PC-3 (cell line): Measurements from ENCODE around the gene MDH2. TPM values are rescaled to one million over a fixed set of nuclear protein-coding genes. Genes with fewer than 3 reads are reported as not detected.
"Not testable (repeated sequence)": the region's sequence is repeated elsewhere in the genome, so short reads cannot be mapped to it uniquely, and the experiment has no call there.

ENCODE experiments used
- ATAC-seq: fragments of 200-7000 bp; cut with Tn5 transposase; 2 replicates; pipeline ENCODE4 v1.9.1; 2020; ENCODE audit warnings: mild to moderate bottlenecking, moderate library complexity
- BruUV-seq: library from RNA; stranded (reverse); fragments of 400-500 nt; replicated peaks from 2 replicates; lab custom pipeline; 2021; lab: Mats Ljungman, UMichigan
- CTCF ChIA-PET: fragments of 300-600 bp; sonication (Branson Sonifier 250); formaldehyde crosslinking; loops from one replicate; lab custom pipeline; 2022; ENCODE audit warnings: antibody characterized with exemption; lab: Charles Lee
- POLR2A ChIA-PET: fragments of 300-600 bp; sonication (Branson Sonifier 250); formaldehyde crosslinking; loops from one replicate; lab custom pipeline; 2022; ENCODE audit warnings: antibody characterized with exemption; ENCODE audit not compliant: unreplicated experiment; lab: Charles Lee
- DNase-seq: peaks from one replicate; pipeline ENCODE4 v3.0.0-alpha.2; 2015
- H2AFZ ChIP-seq: fragments of 300-600 bp; sonication (generic); 2 replicates; pipeline ENCODE4 v1.6.0; 2016; ENCODE audit warnings: antibody characterized with exemption, low read length
- H3F3A ChIP-seq: fragments of 300-600 bp; sonication (generic); one replicate; pipeline ENCODE4 v1.6.0; 2017; ENCODE audit warnings: antibody characterized with exemption, low read length, control low read depth, mild to moderate bottlenecking; ENCODE audit not compliant: unreplicated experiment
- H3K27ac ChIP-seq: fragments of 300-600 bp; sonication (generic); 2 replicates; pipeline ENCODE4 v1.5.1; 2016; ENCODE audit warnings: mild to moderate bottlenecking, low read length
- H3K27me3 ChIP-seq: fragments of 300-600 bp; sonication (generic); 2 replicates; pipeline ENCODE4 v1.6.1; 2016; ENCODE audit warnings: low read length, mixed read lengths
- H3K36me3 ChIP-seq: fragments of 300-600 bp; sonication (generic); 2 replicates; pipeline ENCODE4 v1.6.1; 2016; ENCODE audit warnings: low read depth, mixed run types, low read length, mixed read lengths
- H3K4me1 ChIP-seq: fragments of 300-600 bp; sonication (generic); 2 replicates; pipeline ENCODE4 v1.5.1; 2016; ENCODE audit warnings: low read length; ENCODE audit not compliant: insufficient read depth
- H3K4me2 ChIP-seq: fragments of 300-600 bp; sonication (generic); 2 replicates; pipeline ENCODE4 v1.6.0; 2016; ENCODE audit warnings: low read length
- H3K4me3 ChIP-seq: fragments of 300-600 bp; sonication (generic); 2 replicates; pipeline ENCODE4 v1.5.1; 2016; ENCODE audit warnings: mild to moderate bottlenecking, low read length, mixed read lengths
- H3K79me2 ChIP-seq: fragments of 300-600 bp; sonication (generic); 2 replicates; pipeline ENCODE4 v1.6.1; 2017; ENCODE audit warnings: low read length, mixed read lengths
- H3K9ac ChIP-seq: fragments of 300-600 bp; sonication (generic); 2 replicates; pipeline ENCODE4 v1.6.0; 2016; ENCODE audit warnings: mild to moderate bottlenecking, low read length
- H3K9me2 ChIP-seq: fragments of 300-600 bp; sonication (generic); replicated peaks from 2 replicates; pipeline ENCODE4 v1.6.1; 2016; ENCODE audit warnings: mixed run types, low read length, mixed read lengths
- H3K9me3 ChIP-seq: fragments of 300-600 bp; sonication (generic); 2 replicates; pipeline ENCODE4 v1.6.1; 2016; ENCODE audit warnings: low read length, mixed read lengths
- H4K20me1 ChIP-seq: fragments of 300-600 bp; sonication (generic); 2 replicates; pipeline ENCODE4 v1.6.1; 2016; ENCODE audit warnings: low read length, mixed read lengths
- CTCF ChIP-seq: fragments of 300-600 bp; sonication (generic); conservative IDR thresholded peaks from 2 replicates; pipeline ENCODE4 v1.5.1; 2017; ENCODE audit warnings: antibody characterized with exemption, low read depth, mild to moderate bottlenecking, low read length
- EZH2 ChIP-seq: fragments of 300-600 bp; sonication (generic); IDR thresholded peaks from one replicate; pipeline ENCODE4 v1.6.1; 2017; ENCODE audit warnings: antibody characterized with exemption, mild to moderate bottlenecking, low read length; ENCODE audit not compliant: unreplicated experiment
- EZH2phosphoT487 ChIP-seq: fragments of 300-600 bp; sonication (generic); IDR thresholded peaks from 2 replicates; pipeline ENCODE4 v1.6.1; 2018; ENCODE audit warnings: mild to moderate bottlenecking, antibody characterized with exemption, low read length, borderline replicate concordance
- intact Hi-C: fragments of 100-400 bp; cut with micrococcal nuclease; formaldehyde crosslinking; loops from 2 replicates; pipeline ENCODE4 v1.9.0; 2023
- total RNA-seq: library from RNA; depleted of rRNA; stranded (reverse); fragments of >200 nt; gene quantifications from 2 replicates; pipeline ENCODE4 v1.2.3, GENCODE V29; 2014

Gene MDH2
- total RNA-seq, 1 experiment from 2014 or later = 174 TPM

GRCh38 chr7:76057103-76057812 lies 9.4 kb downstream of the MDH2 start:
- Histone ChIP-seq H3K27ac (no peak overlapping the region), H2AFZ (no peak overlapping the region), H3K36me3 (peaks cover 52% of the 10 kb centered on the region), H3K9me3 (no peaks in the 10 kb centered on the region), H3F3A (peaks cover 5% of the 10 kb centered on the region), H4K20me1 (peaks cover 22% of the 10 kb centered on the region), H3K4me2 (no peak overlapping the region), H3K9me2 (no peaks in the 10 kb centered on the region), H3K4me3 (no peak overlapping the region), H3K9ac (no peak overlapping the region), H3K27me3 (no peaks in the 10 kb centered on the region), H3K4me1 (peaks cover 22% of the 10 kb centered on the region), H3K79me2 (peaks cover 42% of the 10 kb centered on the region)
- BruUV-seq = no TSS peak
- POLR2A ChIA-PET = no interaction called here
- CTCF ChIA-PET = no interaction called here
- no peak for TF ChIP-seq EZH2phosphoT487
- no peak for TF ChIP-seq CTCF
- no peak for TF ChIP-seq EZH2
- intact Hi-C loops = no loop called here
- no peak for DNase-seq
- no peak for ATAC-seq

DNA sequence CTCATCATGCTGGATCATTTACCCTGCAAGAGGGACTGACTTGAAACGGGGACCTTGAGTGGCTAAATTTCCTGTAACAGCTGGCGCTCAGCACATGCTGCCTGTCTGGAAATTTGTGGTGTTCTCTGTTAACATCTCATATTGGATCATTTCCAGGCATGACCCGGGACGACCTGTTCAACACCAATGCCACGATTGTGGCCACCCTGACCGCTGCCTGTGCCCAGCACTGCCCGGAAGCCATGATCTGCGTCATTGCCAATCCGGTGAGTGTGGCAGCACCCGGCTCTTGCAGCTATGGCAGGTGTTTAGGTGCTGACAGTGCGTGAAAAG lies 9.9 kb downstream of the MDH2 start:
- Histone ChIP-seq H3K9ac (no peak overlapping the region), H3K9me2 (no peaks in the 10 kb centered on the region), H3K9me3 (no peaks in the 10 kb centered on the region), H3K27ac (no peak overlapping the region), H3F3A (peaks cover 5% of the 10 kb centered on the region), H3K79me2 (peaks cover 37% of the 10 kb centered on the region), H4K20me1 (peaks cover 20% of the 10 kb centered on the region), H2AFZ (no peak overlapping the region), H3K4me3 (no peak overlapping the region), H3K4me1 (peaks cover 21% of the 10 kb centered on the region), H3K27me3 (no peaks in the 10 kb centered on the region), H3K36me3 (peaks cover 55% of the 10 kb centered on the region), H3K4me2 (no peak overlapping the region)
- DNase-seq (no peak), ATAC-seq (no peak)
- BruUV-seq = no TSS peak
- ChIA-PET POLR2A (no interaction called here), CTCF (no interaction called here)
- TF ChIP-seq EZH2 (no peak), EZH2phosphoT487 (no peak), CTCF (no peak)
- intact Hi-C loops = no loop called here

- Histone ChIP-seq H3K79me2 (peaks cover 27% of the 10 kb centered on the region), H3K4me1 (peaks cover 12% of the 10 kb centered on the region), H4K20me1 (peaks cover 11% of the 10 kb centered on the region), H3K36me3 (peaks cover 61% of the 10 kb centered on the region)
- H3F3A ChIP-seq, ATAC-seq, H3K4me2 ChIP-seq, DNase-seq, H3K9ac ChIP-seq, CTCF ChIA-PET, H3K27me3 ChIP-seq, BruUV-seq, H2AFZ ChIP-seq, H3K9me2 ChIP-seq, H3K27ac ChIP-seq, H3K4me3 ChIP-seq, intact Hi-C loops, POLR2A ChIA-PET, H3K9me3 ChIP-seq: not testable (repeated sequence)
Measured at GRCh38 chr7:76058745-76059144, 10.8 kb downstream of the MDH2 start.
